ENCODE measurements around the gene MAZ. TPM values are rescaled to one million over a fixed set of nuclear protein-coding genes. Genes with fewer than 3 reads are reported as not detected.

Gene MAZ
- total RNA-seq, 1 experiment from 2014 or later, result 84.6 TPM

DNA sequence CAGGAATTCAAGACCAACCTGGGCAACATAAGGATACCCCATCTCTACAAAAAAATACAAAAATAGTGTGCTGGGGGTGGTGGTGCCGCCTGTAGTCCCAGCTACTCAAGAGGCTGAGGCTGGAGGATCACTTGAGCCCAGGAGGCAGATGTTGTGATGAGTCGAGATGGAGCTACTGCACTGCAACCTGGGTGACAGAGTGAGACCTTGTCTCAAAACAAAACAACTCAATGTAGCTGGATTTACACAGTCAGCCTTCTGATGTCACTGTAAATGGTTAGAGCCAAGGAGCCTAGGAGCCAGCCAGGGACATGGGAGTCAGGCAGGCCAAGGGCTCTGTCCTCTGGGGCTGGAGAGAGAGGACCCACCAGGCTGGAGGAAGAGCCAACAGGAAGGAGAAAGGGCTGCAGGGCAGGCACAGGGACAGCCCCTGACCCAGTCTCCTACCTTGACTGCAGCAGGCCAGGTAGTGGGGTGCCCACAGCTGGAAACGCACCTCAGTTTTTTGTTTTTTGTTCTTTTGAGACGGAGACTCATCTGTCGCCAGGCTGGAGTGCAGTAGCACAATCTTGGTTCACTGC is 48.3 kb downstream of the MAZ start:
- no peak for DNase-seq (ENCODE audit: low spot score)

DNA sequence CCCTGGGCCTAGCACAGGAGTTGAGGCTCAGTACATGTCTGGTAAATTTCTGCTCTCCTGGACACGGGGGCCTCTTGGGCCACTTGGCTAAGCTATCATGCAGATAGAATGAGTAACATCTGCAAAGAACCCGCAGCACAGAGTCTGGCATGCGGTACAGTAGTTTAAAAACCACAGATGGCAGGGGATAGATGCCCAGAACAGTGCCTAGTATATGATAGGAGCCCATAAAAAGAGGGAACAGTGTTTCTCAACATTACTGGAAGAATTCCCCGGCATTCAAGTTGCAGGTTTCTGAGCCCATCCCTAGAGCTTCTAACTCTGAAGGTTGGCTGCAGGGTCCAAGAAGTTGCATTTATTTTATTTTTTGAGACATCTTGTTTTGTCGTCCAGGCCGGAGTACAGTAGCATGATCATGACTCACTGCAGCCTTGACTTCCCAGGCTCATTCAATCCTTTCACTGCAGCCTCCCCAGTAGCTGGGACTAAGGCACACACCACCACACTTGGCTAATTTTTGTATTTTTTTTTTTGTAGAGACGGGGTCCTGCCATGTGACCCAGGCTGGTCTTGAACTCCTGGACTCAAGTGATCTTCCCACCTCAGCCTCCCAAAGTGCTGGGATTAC is 50.9 kb downstream of the MAZ start:
- no peak for DNase-seq (ENCODE audit: low spot score)

DNA sequence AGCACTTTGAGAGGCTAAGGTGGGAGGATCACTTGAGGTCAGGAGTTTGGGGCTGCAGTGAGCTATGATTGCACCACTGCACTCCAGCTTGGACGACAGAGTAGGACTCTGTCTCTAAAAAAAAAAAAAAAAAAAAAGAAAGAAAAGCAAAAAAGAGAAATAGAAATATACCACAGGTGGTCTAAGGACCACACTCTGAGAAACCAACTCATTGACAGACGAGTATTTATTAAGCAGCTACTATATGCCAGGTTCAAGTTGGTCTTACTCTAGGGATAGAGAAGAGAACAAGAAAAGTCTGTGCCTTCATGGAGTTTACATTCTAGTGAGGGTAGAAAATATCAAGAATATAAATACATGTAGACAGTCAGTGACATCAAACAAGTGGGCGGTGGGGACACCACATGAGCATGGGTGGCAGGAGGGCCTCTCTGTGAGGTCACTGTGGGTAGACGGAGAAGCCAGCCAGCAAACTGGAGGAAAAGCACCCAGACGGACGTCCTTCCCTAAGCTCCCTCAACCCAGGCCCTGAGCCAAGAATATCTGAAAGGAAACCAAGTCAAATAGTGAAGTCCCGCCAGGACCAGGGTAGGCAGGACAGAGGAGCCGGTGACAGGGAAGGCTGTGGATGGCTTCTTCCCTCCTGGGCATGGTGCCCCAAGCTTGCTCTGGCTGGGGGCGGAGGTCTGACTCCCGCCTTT is 52.0 kb downstream of the MAZ start:
- DNase-seq (ENCODE audit: low spot score), result no peak

DNA sequence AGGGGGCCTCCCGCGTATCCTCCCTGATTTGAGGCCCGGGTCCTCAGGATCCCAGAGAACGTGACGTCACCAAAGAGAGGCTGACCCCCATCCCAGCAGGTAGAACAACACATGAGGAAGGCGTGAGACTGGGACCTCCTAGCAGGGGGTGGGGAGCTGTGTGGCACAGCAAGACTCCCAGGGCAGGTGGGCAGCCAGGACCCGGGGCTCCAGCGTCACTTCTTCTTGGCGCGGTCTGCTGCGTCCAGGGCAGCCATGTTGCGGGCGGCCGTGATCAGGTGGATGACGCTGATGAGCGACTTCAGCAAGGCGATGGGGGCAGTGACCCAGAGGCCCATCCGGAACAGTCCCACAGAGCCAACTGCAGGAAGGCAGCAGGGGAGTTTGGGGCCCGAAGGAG is 52.6 kb downstream of the MAZ start:
- DNase-seq (ENCODE audit: low spot score), result no peak

DNA sequence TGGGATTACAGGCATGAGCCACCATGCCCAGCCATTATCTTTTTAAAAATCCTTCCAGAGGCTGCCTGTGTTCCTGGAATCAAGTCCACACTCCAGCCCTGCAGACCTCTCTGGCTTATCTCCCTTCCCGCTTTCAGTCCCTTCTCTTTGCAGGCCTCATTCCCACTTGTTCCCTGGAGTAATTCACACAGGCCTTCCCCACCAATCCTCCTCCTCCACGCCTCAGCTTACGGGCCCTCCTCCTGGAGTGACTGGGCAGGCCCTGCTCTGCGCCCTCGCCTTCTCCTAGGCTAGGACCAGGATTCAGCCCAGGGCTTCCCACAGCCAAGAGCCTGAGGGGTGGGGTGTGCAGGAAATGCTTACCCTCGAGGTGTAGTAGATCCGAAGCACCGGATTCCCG is 53.9 kb downstream of the MAZ start:
- no peak for DNase-seq (ENCODE audit: low spot score)

Other genes starting within 250 kb of the MAZ start
- 0.70 and 2.8 TPM in 2 replicates for gene SPN, start 143.3 kb upstream of the MAZ start, total RNA-seq (2014; rRNA removed; shearing (Covaris generic))
- 0.27 and 0.93 TPM in 2 replicates for gene QPRT, start 127.3 kb upstream of the MAZ start, total RNA-seq (2014; rRNA removed; shearing (Covaris generic))
- 3.5 and 4.6 TPM in 2 replicates for gene C16orf54, start 60.5 kb upstream of the MAZ start, total RNA-seq (2014; rRNA removed; shearing (Covaris generic))
- not detected in 2 replicates for gene ZG16, start 28.3 kb upstream of the MAZ start, total RNA-seq (2014; rRNA removed; shearing (Covaris generic))
- 60.9 and 72.7 TPM in 2 replicates for gene KIF22, start 15.8 kb upstream of the MAZ start, total RNA-seq (2014; rRNA removed; shearing (Covaris generic))
- gene PRRT2, start 5.7 kb downstream of the MAZ start, total RNA-seq (2014; rRNA removed; shearing (Covaris generic)), result 0.14 and 1.0 TPM in 2 replicates
- 43.4 and 46.3 TPM in 2 replicates for gene PAGR1, start 9.6 kb downstream of the MAZ start, total RNA-seq (2014; rRNA removed; shearing (Covaris generic))
- gene MVP, start 13.9 kb downstream of the MAZ start, total RNA-seq (2014; rRNA removed; shearing (Covaris generic)), result 83.0 and 87.2 TPM in 2 replicates
- 52.8 and 58.4 TPM in 2 replicates for gene CDIPT, start 56.7 kb downstream of the MAZ start, total RNA-seq (2014; rRNA removed; shearing (Covaris generic))
- gene SEZ6L2, start 93.0 kb downstream of the MAZ start, total RNA-seq (2014; rRNA removed; shearing (Covaris generic)), result 6.8 and 10.0 TPM in 2 replicates
- 3.6 and 6.9 TPM in 2 replicates for gene ASPHD1, start 94.0 kb downstream of the MAZ start, total RNA-seq (2014; rRNA removed; shearing (Covaris generic))
- 3.3 and 7.4 TPM in 2 replicates for gene KCTD13, start 119.7 kb downstream of the MAZ start, total RNA-seq (2014; rRNA removed; shearing (Covaris generic))
- 60.8 and 85.4 TPM in 2 replicates for gene TMEM219, start 155.6 kb downstream of the MAZ start, total RNA-seq (2014; rRNA removed; shearing (Covaris generic))
- 11.6 and 17.2 TPM in 2 replicates for gene TAOK2, start 167.3 kb downstream of the MAZ start, total RNA-seq (2014; rRNA removed; shearing (Covaris generic))
- 18.2 and 24.8 TPM in 2 replicates for gene HIRIP3, start 189.1 kb downstream of the MAZ start, total RNA-seq (2014; rRNA removed; shearing (Covaris generic))
- gene INO80E, start 189.7 kb downstream of the MAZ start, total RNA-seq (2014; rRNA removed; shearing (Covaris generic)), result 85.3 and 87.1 TPM in 2 replicates
- 0.12 TPM in 1 of 2 replicates, not detected in the other for gene DOC2A, start 204.5 kb downstream of the MAZ start, total RNA-seq (2014; rRNA removed; shearing (Covaris generic))
- gene C16orf92, start 216.7 kb downstream of the MAZ start, total RNA-seq (2014; rRNA removed; shearing (Covaris generic)), result not detected in 2 replicates
- 0.04 TPM in 1 of 2 replicates, not detected in the other for gene TLCD3B, start 224.7 kb downstream of the MAZ start, total RNA-seq (2014; rRNA removed; shearing (Covaris generic))

Data from H4 (cell line).